Hippocampal formation (tissue), 2 donors: ENCODE measurements around the gene BLID.
A peak's percentile ranks its signal among the peaks of the same experiment; 100 is the strongest.

ENCODE experiments used
- DNase-seq, 2 donors: peaks; one replicate each; lab custom pipeline; 2025; lab: John Stamatoyannopoulos, UW

The BLID gene

DNA sequence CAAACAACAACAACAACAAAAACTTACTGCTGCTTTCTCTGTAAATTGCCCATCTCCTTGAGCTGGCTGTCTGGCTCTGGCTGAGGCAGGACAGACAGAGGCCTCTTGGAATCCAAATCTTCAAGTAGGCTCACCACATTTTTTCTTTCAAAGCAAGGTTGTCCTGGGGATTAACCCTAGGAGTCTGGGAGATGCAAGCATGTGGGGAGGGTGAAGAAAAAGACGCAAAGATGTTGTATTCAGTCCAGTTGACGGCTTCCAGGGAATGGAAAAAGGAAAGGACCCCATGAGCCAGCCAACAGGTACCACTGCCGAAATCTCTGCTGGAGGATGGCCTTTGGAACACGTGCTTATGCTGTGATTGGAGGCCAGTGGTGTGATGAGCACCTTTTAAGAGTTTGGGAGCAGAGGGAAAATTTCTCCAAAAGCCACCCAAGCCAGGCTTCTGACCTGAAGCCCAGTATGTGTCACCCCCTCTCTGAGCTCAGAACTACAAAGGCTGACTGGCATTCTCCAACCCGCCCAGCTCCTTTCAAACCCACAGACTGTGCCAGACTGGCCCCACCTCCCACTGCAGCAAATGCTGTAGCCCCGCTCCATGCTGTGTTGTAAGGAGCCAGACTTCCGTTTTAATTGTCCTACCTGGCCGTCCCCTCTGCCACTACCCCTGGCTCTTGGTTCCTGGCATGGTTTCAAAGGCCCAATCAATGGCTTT is 10.8 kb downstream of the BLID start:
- DNase-seq = peak in 1 of 2 donors; percentile 38

DNA sequence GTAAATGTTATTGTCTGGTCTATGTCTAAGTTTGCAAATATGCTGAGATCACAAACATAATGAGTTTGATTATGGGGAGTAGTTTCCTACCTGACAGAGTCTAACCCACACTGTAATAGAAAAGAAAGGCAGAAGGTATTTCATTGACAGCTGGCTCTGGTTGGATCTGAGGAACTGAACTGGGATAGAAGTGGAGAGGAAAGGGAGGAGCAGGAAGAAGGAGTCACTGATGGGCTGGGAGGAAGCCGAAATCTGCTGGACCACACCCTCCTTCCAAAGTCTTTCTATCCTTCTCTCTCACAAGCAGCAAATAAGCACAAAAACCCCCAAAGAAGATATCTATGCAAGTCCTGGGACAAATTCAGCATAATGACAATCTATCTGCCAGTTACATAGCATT is 11.7 kb downstream of the BLID start:
- no peak for DNase-seq

- no peak for DNase-seq
These were observed 12.3 kb downstream of the BLID start for GRCh38 chr11:122103726-122104125.

DNA sequence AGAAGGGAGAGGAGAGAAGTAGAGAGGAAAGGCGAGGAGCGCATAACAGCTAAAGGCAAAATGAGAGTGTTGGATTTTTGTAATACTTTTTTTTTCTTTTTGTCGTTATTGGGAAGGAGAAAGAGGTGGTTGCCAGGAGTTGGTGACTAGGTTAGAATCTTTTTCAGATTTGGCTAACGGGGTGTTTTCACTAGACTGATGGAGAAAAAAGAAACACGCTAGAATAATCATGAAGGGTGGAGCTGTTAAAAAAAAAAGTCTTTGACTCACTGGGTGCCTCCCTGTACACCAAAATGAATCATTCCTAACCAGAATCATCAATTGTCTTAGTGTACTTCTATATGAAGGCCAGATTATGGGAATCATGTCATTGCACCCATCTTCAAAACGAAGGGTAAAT is 12.7 kb downstream of the BLID start:
- no peak for DNase-seq

DNA sequence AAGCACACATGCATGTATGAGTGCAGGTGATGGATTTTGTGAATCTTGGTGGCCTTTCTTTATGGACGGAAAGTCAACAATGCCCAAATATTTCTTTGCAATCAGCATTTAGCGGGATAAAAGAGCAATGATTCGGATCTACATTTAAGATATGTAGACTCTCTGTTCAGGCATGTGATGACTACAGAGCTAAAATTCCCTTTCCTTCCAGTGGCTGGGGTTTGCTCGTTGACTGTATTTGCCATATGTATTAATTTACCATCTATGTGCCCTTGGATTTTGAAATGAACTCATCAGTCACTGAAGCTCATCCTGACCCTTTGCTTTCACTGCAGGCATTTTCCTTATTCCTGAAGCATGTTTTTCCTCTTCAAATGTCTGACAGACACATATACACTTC is 13.6 kb downstream of the BLID start:
- no peak for DNase-seq

DNA sequence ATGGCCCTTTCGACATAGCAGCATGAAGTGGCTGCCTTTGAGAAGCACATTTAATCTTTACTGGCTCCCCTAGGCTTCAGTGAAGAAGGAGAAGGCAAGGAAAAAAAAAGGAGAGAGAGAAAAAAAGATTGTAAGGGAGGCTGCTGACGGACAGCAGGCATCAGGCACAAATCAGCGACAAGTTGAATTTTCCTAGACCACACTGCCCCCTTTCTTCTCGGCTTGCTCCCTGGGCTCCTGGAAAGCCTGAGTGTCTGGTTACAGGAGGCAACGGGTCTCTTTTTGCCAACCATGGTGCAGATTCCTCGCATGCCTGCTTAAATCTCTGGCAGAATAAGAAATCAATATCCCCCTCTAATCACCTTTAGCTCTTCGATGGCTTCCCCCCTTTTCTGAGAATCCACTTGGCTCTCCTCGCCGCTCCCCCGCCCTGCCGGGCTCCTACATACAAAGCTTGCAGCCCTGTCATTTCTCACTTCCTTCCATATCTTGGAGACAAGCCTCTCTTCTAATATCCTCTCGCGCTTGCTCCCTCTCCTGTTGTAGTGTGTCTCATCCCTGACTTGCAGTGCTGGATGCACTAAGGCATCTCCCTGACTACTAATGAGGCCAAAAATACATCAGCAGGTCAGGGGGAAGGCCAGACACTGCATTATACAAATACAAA is 14.3 kb downstream of the BLID start:
- DNase-seq = peak; percentile 83 to 97

DNA sequence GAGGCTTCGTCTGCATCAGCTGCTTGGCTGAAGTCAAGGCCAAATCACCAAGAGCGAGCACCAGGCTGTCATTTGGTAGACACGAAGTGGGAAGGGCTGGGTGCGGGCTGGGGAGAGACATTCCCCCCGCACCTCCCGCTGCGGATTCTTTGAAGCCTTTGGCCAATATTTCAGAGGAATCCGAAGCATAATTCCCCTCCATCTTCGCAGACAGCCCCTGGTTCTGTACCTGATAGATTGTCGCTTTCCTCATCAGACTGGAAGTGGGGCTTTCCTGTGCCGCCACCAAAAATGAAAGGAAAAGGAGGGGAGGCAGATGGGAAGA is 15.3 kb downstream of the BLID start:
- peak; percentile 55 to 77 for DNase-seq

DNA sequence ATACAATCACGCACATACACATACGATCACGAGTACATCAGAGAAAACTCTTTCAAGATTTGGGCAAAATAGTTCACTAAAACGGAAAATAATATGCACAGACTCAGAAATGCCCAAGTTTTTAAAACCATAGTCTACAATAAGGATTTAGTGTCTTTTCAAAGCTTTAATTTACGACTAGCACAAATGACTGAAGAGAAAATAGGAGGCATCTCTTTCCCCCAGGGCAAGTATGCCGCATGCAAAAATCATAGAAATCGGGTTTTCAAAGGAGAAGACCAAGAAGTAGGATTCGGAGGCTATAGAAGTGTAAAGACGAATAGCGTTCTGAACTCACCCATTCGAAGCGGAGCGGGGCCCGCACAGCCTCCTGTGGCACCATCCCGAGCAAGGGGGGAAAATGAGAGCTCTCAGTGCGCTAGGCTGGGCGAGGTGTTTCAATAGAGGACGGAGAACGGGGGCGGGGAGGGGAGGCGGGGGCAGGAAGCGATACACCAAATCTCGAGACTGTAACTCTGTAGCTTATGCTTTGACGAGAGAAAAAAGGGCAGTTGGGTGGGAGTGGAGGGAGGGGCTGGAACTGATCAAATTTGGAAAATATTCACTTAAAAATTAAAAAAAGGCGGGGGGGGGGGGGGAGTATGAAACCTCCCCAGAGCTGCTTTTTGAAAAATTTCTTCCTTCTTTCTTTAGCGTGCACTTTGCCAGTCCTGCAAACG is 15.8 kb downstream of the BLID start:
- DNase-seq = peak; percentile 56 to 77

- peak in 1 of 2 donors; percentile 73 for DNase-seq
These were observed 16.5 kb downstream of the BLID start for GRCh38 chr11:122099374-122100036.

- DNase-seq = peak in 1 of 2 donors; percentile 63
These were observed 17.6 kb downstream of the BLID start for GRCh38 chr11:122098261-122098980.

- DNase-seq = peak in 1 of 2 donors; percentile 73
These were observed 18.5 kb downstream of the BLID start for GRCh38 chr11:122097419-122098001.

GRCh38 chr11:122096272-122097112 is 19.5 kb downstream of the BLID start:
- no peak for DNase-seq

DNA sequence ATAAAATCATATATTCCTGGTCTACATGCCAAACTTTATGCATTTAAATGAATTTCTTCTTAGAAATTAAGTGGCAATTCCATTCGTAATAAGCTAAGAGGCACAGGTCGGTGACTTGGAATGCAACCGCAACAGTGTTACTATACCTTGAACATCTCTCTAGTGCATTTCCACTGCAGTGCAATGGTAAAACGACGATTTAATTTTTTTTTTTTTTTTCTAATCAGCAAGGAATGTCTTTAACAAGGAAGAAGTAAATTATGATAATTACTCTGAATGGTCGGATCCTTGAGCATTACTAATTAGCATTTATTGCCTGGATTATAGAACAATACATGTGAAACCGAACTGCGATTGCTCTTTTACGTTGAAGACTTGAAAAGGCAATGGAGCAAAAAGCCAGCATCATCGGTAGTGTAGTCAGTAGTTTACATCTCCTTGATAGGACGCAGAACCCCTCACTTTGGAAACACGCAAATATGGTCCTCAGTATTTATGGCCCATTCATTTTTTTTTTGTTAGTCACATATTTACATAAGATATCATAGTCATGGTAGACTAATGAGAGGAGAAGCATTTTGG is 20.2 kb downstream of the BLID start:
- DNase-seq = no peak

- no peak for DNase-seq
These were observed 21.2 kb downstream of the BLID start for GRCh38 chr11:122094836-122095235.

- no peak for DNase-seq
These were observed 22.2 kb downstream of the BLID start for GRCh38 chr11:122093731-122094275.

GRCh38 chr11:122091835-122092234 is 24.2 kb downstream of the BLID start:
- no peak for DNase-seq

GRCh38 chr11:122089111-122089510 is 26.9 kb downstream of the BLID start:
- no peak for DNase-seq

- no peak for DNase-seq
These were observed 30.3 kb downstream of the BLID start for GRCh38 chr11:122085712-122086111.

- no peak for DNase-seq
These were observed 30.8 kb downstream of the BLID start for GRCh38 chr11:122085264-122085663.

GRCh38 chr11:122082205-122082604 is 33.8 kb downstream of the BLID start:
- DNase-seq = no peak
